ENCODE data around the gene UBE2J1.

GRCh38 chr6:89371849-89372505 is 19.5 kb upstream of the UBE2J1 start:
- TF ChIP-seq CTCF (IDR thresholded peaks at IDR 0.05; ENCODE audit: low read depth, low read length, poor library complexity, severe bottlenecking) (peak; percentile 98), EZH2phosphoT487 (IDR thresholded peaks at IDR 0.05; ENCODE audit: borderline replicate concordance, low read length) (no peak)

Data from DOHH2 (cell line).